H1 (cell line): Measurements from ENCODE around the gene C16orf46. TPM values are rescaled to one million over a fixed set of nuclear protein-coding genes. Genes with fewer than 3 reads are reported as not detected.

Experiments
- CTCF ChIA-PET: fragments of 300-600 bp; sonication (Branson Sonifier 250); formaldehyde crosslinking; loops from one replicate; lab custom pipeline; 2021; ENCODE audit not compliant: partially characterized antibody; lab: Charles Lee
- POLR2A ChIA-PET: fragments of 300-600 bp; sonication (Branson Sonifier 250); formaldehyde crosslinking; loops from one replicate; lab custom pipeline; 2021; ENCODE audit warnings: inconsistent platforms; ENCODE audit not compliant: partially characterized antibody; lab: Charles Lee
- DNase-seq, 2 experiments: peaks; one replicate each; pipeline versions ENCODE4 v3.0.0 to v3.0.0-alpha.2; 2010 to 2022; ENCODE audit warnings: low spot score in 2 of 2, low read depth in 1 of 2, mixed read lengths in 1 of 2
- FAIRE-seq: peaks from 2 replicates; lab custom pipeline; 2011; peaks lifted over from hg19 to GRCh38; lab: Jason Lieb, UNC
- H2AFZ ChIP-seq: 2 replicates; pipeline ENCODE4 v1.8.1; 2012; ENCODE audit warnings: low read length, inconsistent platforms
- H2AK5ac ChIP-seq: 2 replicates; pipeline ENCODE4 v1.6.1; 2013; ENCODE audit warnings: low read depth, low read length
- H2BK120ac ChIP-seq: replicated peaks from 2 replicates; pipeline ENCODE3; 2013; ENCODE audit warnings: low read depth, low read length, inconsistent platforms
- H2BK12ac ChIP-seq: 2 replicates; pipeline ENCODE4 v1.6.1; 2013; ENCODE audit warnings: low read depth, low read length
- H2BK15ac ChIP-seq: 2 replicates; pipeline ENCODE4 v1.6.1; 2013; ENCODE audit warnings: low read length
- H2BK20ac ChIP-seq: 2 replicates; pipeline ENCODE4 v1.6.1; 2013; ENCODE audit warnings: low read length
- H2BK5ac ChIP-seq: 2 replicates; pipeline ENCODE4 v1.6.1; 2013; ENCODE audit warnings: low read depth, low read length
- H3K14ac ChIP-seq: 2 replicates; pipeline ENCODE4 v1.6.1; 2013; ENCODE audit warnings: inconsistent platforms; ENCODE audit not compliant: insufficient read length
- H3K18ac ChIP-seq: 2 replicates; pipeline ENCODE4 v1.6.1; 2013; ENCODE audit warnings: low read length; ENCODE audit errors: extremely low read depth
- H3K23ac ChIP-seq: 2 replicates; pipeline ENCODE4 v1.6.1; 2013; ENCODE audit warnings: inconsistent platforms; ENCODE audit not compliant: insufficient read length
- H3K23me2 ChIP-seq: 2 replicates; pipeline ENCODE4 v1.6.1; 2013; ENCODE audit warnings: low read depth, low read length
- H3K27ac ChIP-seq: 2 replicates; pipeline ENCODE4 v1.6.1; 2011; ENCODE audit warnings: low read depth, low read length, inconsistent platforms
- H3K27me3 ChIP-seq, 4 experiments: replicated peaks in 1 of 4; 1 replicate in 1 of 4; 2 replicates in 3 of 4; pipeline versions ENCODE4 v1.6.1 to v1.8.1; 2011 to 2013; ENCODE audit warnings: low read length in 3 of 4, mild to moderate bottlenecking in 3 of 4, inconsistent platforms in 2 of 4, mixed read lengths in 2 of 4, moderate library complexity in 1 of 4; ENCODE audit not compliant: control insufficient read depth in 3 of 4, insufficient read depth in 3 of 4; ENCODE audit errors: extremely low read depth in 1 of 4
- H3K36me3 ChIP-seq, 4 experiments: 2 replicates each; pipeline versions ENCODE4 v1.6.1 to v1.8.1; 2011 to 2013; ENCODE audit warnings: mild to moderate bottlenecking in 4 of 4, low read length in 3 of 4, moderate library complexity in 2 of 4, control low read depth in 1 of 4, inconsistent platforms in 1 of 4; ENCODE audit not compliant: insufficient read depth in 4 of 4, control insufficient read depth in 2 of 4
- H3K4ac ChIP-seq: replicated peaks from 2 replicates; pipeline ENCODE3; 2013; ENCODE audit warnings: low read length, low read depth, mixed read lengths, inconsistent platforms; ENCODE audit not compliant: insufficient read length
- H3K4me1 ChIP-seq, 4 experiments: replicated peaks in 1 of 4; 1 replicate in 1 of 4; 2 replicates in 3 of 4; pipeline versions ENCODE4 v1.6.1 to v1.8.1; 2011 to 2013; ENCODE audit warnings: low read length in 3 of 4, inconsistent platforms in 2 of 4, mixed read lengths in 1 of 4; ENCODE audit not compliant: insufficient read depth in 4 of 4, control insufficient read depth in 3 of 4
- H3K4me2 ChIP-seq, 2 experiments: 2 replicates each; pipeline versions ENCODE4 v1.6.1 to v1.8.1; 2011 to 2013; ENCODE audit warnings: low read depth in 2 of 2, low read length in 2 of 2, control low read depth in 1 of 2, inconsistent platforms in 1 of 2, mild to moderate bottlenecking in 1 of 2; ENCODE audit not compliant: insufficient read depth in 1 of 2
- H3K4me3 ChIP-seq, 4 experiments: fragments of 200-600, 300-600 bp in 1 of 4; sonication (generic), shearing (Covaris generic), sonication (Bioruptor Twin) in 1 of 4; 2 replicates each; pipeline versions ENCODE4 v1.5.1 to v1.8.1; 2011 to 2016; ENCODE audit warnings: low read length in 4 of 4, low read depth in 3 of 4, control low read depth in 2 of 4, inconsistent platforms in 2 of 4, mild to moderate bottlenecking in 2 of 4, mixed read lengths in 1 of 4, moderate library complexity in 1 of 4; ENCODE audit not compliant: insufficient read depth in 2 of 4; ENCODE audit errors: extremely low read depth in 1 of 4
- H3K56ac ChIP-seq: replicated peaks from 2 replicates; pipeline ENCODE3; 2013; ENCODE audit warnings: low read depth, mild to moderate bottlenecking, mixed read lengths, low read length, inconsistent platforms; ENCODE audit not compliant: insufficient read length
- H3K79me1 ChIP-seq: 2 replicates; pipeline ENCODE4 v1.6.1; 2013; ENCODE audit warnings: low read depth, low read length, control low read depth
- H3K79me2 ChIP-seq, 2 experiments: 2 replicates each; pipeline versions ENCODE4 v1.6.1 to v1.8.1; 2012 to 2013; ENCODE audit warnings: low read length in 2 of 2, mild to moderate bottlenecking in 2 of 2, inconsistent platforms in 1 of 2; ENCODE audit not compliant: insufficient read depth in 2 of 2, control insufficient read depth in 1 of 2
- H3K9ac ChIP-seq, 4 experiments: replicated peaks in 1 of 4; 1 replicate in 1 of 4; 2 replicates in 3 of 4; pipeline versions ENCODE4 v1.6.1 to v1.8.1; 2011 to 2013; ENCODE audit warnings: low read depth in 3 of 4, low read length in 3 of 4, control low read depth in 2 of 4, mild to moderate bottlenecking in 2 of 4, moderate library complexity in 2 of 4, inconsistent platforms in 1 of 4; ENCODE audit errors: extremely low read depth in 1 of 4
- H3K9me3 ChIP-seq, 2 experiments: 2 replicates each; pipeline versions ENCODE4 v1.6.1 to v1.8.1; 2012 to 2013; ENCODE audit warnings: mild to moderate bottlenecking in 2 of 2, moderate library complexity in 2 of 2, control low read depth in 1 of 2, inconsistent platforms in 1 of 2, low read depth in 1 of 2, low read length in 1 of 2, mixed read lengths in 1 of 2; ENCODE audit not compliant: insufficient read depth in 2 of 2
- H4K20me1 ChIP-seq, 2 experiments: replicated peaks in 1 of 2; 2 replicates each; pipeline versions ENCODE3 to v1.8.1; 2011 to 2013; ENCODE audit warnings: inconsistent platforms in 2 of 2, low read length in 2 of 2, mild to moderate bottlenecking in 1 of 2; ENCODE audit not compliant: insufficient read depth in 2 of 2, control insufficient read depth in 1 of 2
- H4K5ac ChIP-seq: 2 replicates; pipeline ENCODE4 v1.6.1; 2013; ENCODE audit warnings: low read length, low read depth, mixed read lengths, inconsistent platforms; ENCODE audit not compliant: insufficient read length
- H4K8ac ChIP-seq: 2 replicates; pipeline ENCODE4 v1.8.0; 2013; ENCODE audit warnings: mild to moderate bottlenecking, moderate library complexity, low read length, inconsistent platforms; ENCODE audit not compliant: insufficient read depth; ENCODE audit errors: extremely low read depth
- H4K91ac ChIP-seq: replicated peaks from 2 replicates; pipeline ENCODE3; 2013; ENCODE audit warnings: low read length, mixed read lengths, inconsistent platforms; ENCODE audit not compliant: insufficient read length
- ATF3 ChIP-seq: IDR thresholded peaks from 2 replicates; pipeline ENCODE4 v1.6.1; 2011; ENCODE audit warnings: low read depth, mild to moderate bottlenecking, low read length; ENCODE audit not compliant: insufficient read depth
- EP300 ChIP-seq, 2 experiments: IDR thresholded peaks; 1 replicate in 1 of 2; 2 replicates in 1 of 2; pipeline ENCODE4 v1.6.1; 2011 to 2012; ENCODE audit warnings: low read depth in 2 of 2, low read length in 2 of 2, mild to moderate bottlenecking in 2 of 2, borderline replicate concordance in 1 of 2, inconsistent platforms in 1 of 2, moderate library complexity in 1 of 2
- MAX ChIP-seq: IDR thresholded peaks from 2 replicates; pipeline ENCODE4 v1.6.1; 2012; ENCODE audit warnings: inconsistent platforms
- RFX5 ChIP-seq: IDR thresholded peaks from 2 replicates; pipeline ENCODE4 v1.6.1; 2011; ENCODE audit warnings: low read depth, low read length, improper control_type of control experiment, borderline replicate concordance
- SAP30 ChIP-seq: fragments of 300-600 bp; sonication (generic); IDR thresholded peaks from 2 replicates; pipeline ENCODE4 v1.7.1; 2012; ENCODE audit warnings: low read length, moderate library complexity, mild to moderate bottlenecking, inconsistent platforms; ENCODE audit not compliant: insufficient read depth, insufficient replicate concordance
- SIN3A ChIP-seq, 2 experiments: IDR thresholded peaks in 1 of 2; conservative IDR thresholded peaks in 1 of 2; 2 replicates each; pipeline ENCODE4 v1.6.1; 2011 to 2012; ENCODE audit warnings: low read length in 2 of 2, improper control_type of control experiment in 1 of 2, low read depth in 1 of 2, mild to moderate bottlenecking in 1 of 2
- SP2 ChIP-seq: IDR thresholded peaks from 2 replicates; pipeline ENCODE4 v1.6.1; 2012; ENCODE audit warnings: mild to moderate bottlenecking, low read length, inconsistent platforms
- SP4 ChIP-seq: IDR thresholded peaks from 2 replicates; pipeline ENCODE4 v1.6.1; 2012; ENCODE audit warnings: low read length, inconsistent platforms
- TAF7 ChIP-seq: optimal IDR thresholded peaks from 2 replicates; pipeline ENCODE3; 2011; ENCODE audit warnings: low read depth, mild to moderate bottlenecking, inconsistent platforms, low read length, moderate library complexity, borderline replicate concordance
- WGBS, 2 experiments: shearing (Covaris generic) in 1 of 2; methylation state at CpG; one replicate each; pipeline versions ENCODE4 v1.1.6 to v1.1.7; 2013 to 2015; ENCODE audit warnings: low lambda C conversion rate in 2 of 2, mixed read lengths in 2 of 2, inconsistent platforms in 1 of 2, low coverage in 1 of 2, missing lambda C conversion rate in 1 of 2; ENCODE audit not compliant: insufficient replicate concordance in 2 of 2, insufficient coverage in 1 of 2, insufficient read length in 1 of 2; ENCODE audit errors: extremely low coverage in 1 of 2, missing lambda C conversion rate in 1 of 2; 5-methylcytosine and 5-hydroxymethylcytosine counted together
- polyA plus RNA-seq, 7 experiments: library from polyadenylated mRNA; depleted of rRNA in 3 of 7; stranded (reverse) in 5 of 7; unstranded in 2 of 7; fragments of >200 nt in 5 of 7; fragments of 200-250 nt in 2 of 7; gene quantifications; 1 replicate in 5 of 7; 2 replicates in 1 of 7; 4 replicates in 1 of 7; pipeline versions ENCODE4 v1.2.1 to v1.2.3, GENCODE V29; 2011 to 2013; ENCODE audit warnings: missing spikeins in 2 of 7, mixed read lengths in 2 of 7
- total RNA-seq: library from RNA; stranded (reverse); fragmentation: NEBNext Ultra II Directional; extraction: Animal tissue kit (Norgen Biotek cat#: 25700); gene quantifications from 2 replicates; pipeline ENCODE4 v1.2.1, GENCODE V29; 2021

The C16orf46 gene
- total and polyA plus RNA-seq, 2 of the 8 experiments (the other 6 are each of a cell fraction or from before 2014, with no cell fraction given), result 0.48 to 0.60 TPM

GRCh38 chr16:81105946-81106345, 28.9 kb upstream of the C16orf46 start:
- Histone ChIP-seq H2BK15ac (no peak overlapping the region), H2BK20ac (no peak overlapping the region), H2BK12ac (no peak overlapping the region), H3K4me3 (no peak overlapping the region), H2BK120ac (no peak overlapping the region), H3K56ac (no peak overlapping the region), H3K18ac (no peak overlapping the region), H3K79me1 (no peaks in the 10 kb centered on the region), H3K9ac (no peak overlapping the region), H3K27ac (no peak overlapping the region), H3K4me2 (no peak overlapping the region), H3K9me3 (no peaks in the 10 kb centered on the region), H3K23me2 (no peaks in the 10 kb centered on the region), H3K27me3 (no peaks in the 10 kb centered on the region), H4K91ac (no peak overlapping the region), H2AK5ac (no peak overlapping the region), H3K4me1 (no peaks in the 10 kb centered on the region), H3K23ac (no peak overlapping the region), H3K14ac (no peak overlapping the region), H4K8ac (no peak overlapping the region), H3K36me3 (no peaks in the 10 kb centered on the region), H3K79me2 (no peaks in the 10 kb centered on the region), H4K20me1 (no peaks in the 10 kb centered on the region), H2BK5ac (no peak overlapping the region), H4K5ac (no peak overlapping the region), H2AFZ (no peak overlapping the region), H3K4ac (no peak overlapping the region)
- no peak for FAIRE-seq
- WGBS, 2 experiments, result 96% methylated on average over 1 of the region's 1 CpG; no CpG with 5 or more reads in 1 of the 2 experiments
- DNase-seq, result no peak
- POLR2A ChIA-PET, result no interaction called here
- TF ChIP-seq EP300 (IDR thresholded peaks at IDR 0.05; ENCODE audit: borderline replicate concordance in 1 of 2, low read depth in 2 of 2, low read length in 2 of 2) (no peak), MAX (no peak), SIN3A (conservative IDR thresholded peaks at IDR 0.05 in 1 of 2, IDR thresholded peaks at IDR 0.05 in 1 of 2; ENCODE audit: low read depth in 1 of 2, low read length in 2 of 2) (no peak), SP4 (no peak), RFX5 (no peak), SP2 (no peak), SAP30 (no peak), ATF3 (no peak), TAF7 (no peak)
- CTCF ChIA-PET, result no interaction called here
